Sigmoid colon (tissue), 7 donors: ENCODE data around the gene SMIM10L2A. TPM values are rescaled to one million over a fixed set of nuclear protein-coding genes. Genes with fewer than 3 reads are reported as not detected.

Source experiments
- DNase-seq: peaks from one replicate; pipeline ENCODE4 v3.0.0-alpha.2; 2019
- H3K27ac ChIP-seq, 4 donors: fragments of 200-600 bp; sonication (generic); one replicate each; pipeline ENCODE4 v1.5.1; 2016 to 2019; ENCODE audit warnings: mild to moderate bottlenecking in 1 of 4
- H3K27me3 ChIP-seq, 3 donors: fragments of 200-600 bp; sonication (generic); one replicate each; pipeline ENCODE4 v1.5.1; 2019; ENCODE audit warnings: mild to moderate bottlenecking in 1 of 3
- H3K36me3 ChIP-seq, 4 donors: fragments of 200-600 bp; sonication (generic); one replicate each; pipeline ENCODE4 v1.5.1; 2016 to 2019
- H3K4me1 ChIP-seq, 4 donors: fragments of 200-600 bp; sonication (generic); one replicate each; pipeline ENCODE4 v1.5.1; 2017 to 2019
- H3K4me3 ChIP-seq, 4 donors: fragments of 200-600 bp; sonication (generic); one replicate each; pipeline ENCODE4 v1.5.1; 2017 to 2019; ENCODE audit warnings: mild to moderate bottlenecking in 2 of 4, moderate library complexity in 1 of 4
- H3K9me3 ChIP-seq, 4 donors: fragments of 200-600 bp in 3 of 4; sonication (generic) in 3 of 4; one replicate each; pipeline versions ENCODE4 v1.5.1 to v1.6.1; 2013 to 2019
- CTCF ChIP-seq, 4 experiments: fragments of 450-650 bp in 3 of 4; fragments of 200-600 bp in 1 of 4; IDR thresholded peaks; one replicate each; pipeline ENCODE4 v1.5.1; 2016 to 2019; ENCODE audit warnings: antibody characterized with exemption in 4 of 4, mild to moderate bottlenecking in 3 of 4, moderate library complexity in 2 of 4
- EP300 ChIP-seq, 4 donors: sonication (generic); formaldehyde crosslinking; IDR thresholded peaks; one replicate each; pipeline ENCODE4 v1.6.1; 2017; ENCODE audit warnings: antibody characterized with exemption in 4 of 4
- POLR2A ChIP-seq, 2 donors: fragments of 450-650 bp; IDR thresholded peaks; one replicate each; pipeline ENCODE4 v1.6.1; 2016; ENCODE audit warnings: antibody characterized with exemption in 2 of 2, mild to moderate bottlenecking in 2 of 2, moderate library complexity in 2 of 2
- POLR2AphosphoS5 ChIP-seq, 4 donors: sonication (generic); formaldehyde crosslinking; IDR thresholded peaks; one replicate each; pipeline ENCODE4 v1.6.1; 2017; ENCODE audit warnings: antibody characterized with exemption in 4 of 4
- WGBS, 2 donors: extraction: QIAGEN DNeasy Blood & Tissue Kit; methylation state at CpG; one replicate each; pipeline ENCODE4 v1.1.7; 2013; 5-methylcytosine and 5-hydroxymethylcytosine counted together
- intact Hi-C: fragments of 100-400 bp; cut with DNase I; formaldehyde crosslinking; loops from one replicate; pipeline ENCODE4 v1.15.1; 2023
- polyA plus RNA-seq, 3 donors: library from polyadenylated mRNA; stranded (reverse); fragments of 200-250 nt; gene quantifications; one replicate each; pipeline ENCODE4 v1.2.3, GENCODE V29; 2013
- total RNA-seq, 4 donors: library from RNA; depleted of rRNA; stranded (reverse); fragments of >200 nt; gene quantifications; one replicate each; pipeline ENCODE4 v1.1.0, GENCODE V29; 2016
- donor health status: healthy with polysubstance abuse.
- donor health status: Bipolar disorder and iron deficiency.
- donor health status: healthy.

The SMIM10L2A gene
- total and polyA plus RNA-seq, 7 donors = under 0.01 to 1.9 (median 1.0) TPM; not detected in 1

GRCh38 chrX:135432881-135433521, 11.3 kb downstream of the SMIM10L2A start:
- WGBS, 2 donors = 89 to 90% methylated on average over 22 of the region's 22 CpGs
- Histone ChIP-seq H3K36me3 (no peaks in the 10 kb centered on the region), H3K4me1 (no peaks in the 10 kb centered on the region), H3K27me3 (no peaks in the 10 kb centered on the region), H3K27ac (no peak overlapping the region), H3K9me3 (no peaks in the 10 kb centered on the region), H3K4me3 (no peak overlapping the region)
- TF ChIP-seq POLR2A (IDR thresholded peaks at IDR 0.05) = no peak
- TF ChIP-seq POLR2AphosphoS5 (IDR thresholded peaks at IDR 0.05) = no peak
- no peak for TF ChIP-seq EP300 (IDR thresholded peaks at IDR 0.05)
- intact Hi-C loops = no loop called here
- DNase-seq = no peak

- no peaks in the 10 kb centered on the region for H3K9me3 ChIP-seq
- intact Hi-C loops = no loop called here
- H3K27me3 ChIP-seq = no peaks in the 10 kb centered on the region
- H3K27ac ChIP-seq = no peak overlapping the region
- WGBS, 2 donors = 95% methylated on average over 37 of the region's 37 CpGs
- H3K4me3 ChIP-seq = no peak overlapping the region
- no peak for DNase-seq
- TF ChIP-seq POLR2AphosphoS5 (IDR thresholded peaks at IDR 0.05) = no peak
- no peak for TF ChIP-seq CTCF (IDR thresholded peaks at IDR 0.05)
- TF ChIP-seq EP300 (IDR thresholded peaks at IDR 0.05) = no peak
- no peak for TF ChIP-seq POLR2A (IDR thresholded peaks at IDR 0.05)
- H3K36me3 ChIP-seq = no peaks in the 10 kb centered on the region
- no peaks in the 10 kb centered on the region for H3K4me1 ChIP-seq
Observed at GRCh38 chrX:135433531-135434257, 11.9 kb downstream of the SMIM10L2A start.

- WGBS, 2 donors = 93 to 95% methylated on average over 49 of the region's 49 CpGs
- Histone ChIP-seq H3K27me3 (no peaks in the 10 kb centered on the region), H3K9me3 (no peaks in the 10 kb centered on the region), H3K36me3 (no peaks in the 10 kb centered on the region), H3K4me1 (no peaks in the 10 kb centered on the region), H3K4me3 (no peak overlapping the region), H3K27ac (no peak overlapping the region)
- TF ChIP-seq CTCF (IDR thresholded peaks at IDR 0.05) = no peak
- TF ChIP-seq POLR2AphosphoS5 (IDR thresholded peaks at IDR 0.05) = no peak
- no peak for TF ChIP-seq EP300 (IDR thresholded peaks at IDR 0.05)
- no peak for TF ChIP-seq POLR2A (IDR thresholded peaks at IDR 0.05)
- intact Hi-C loops = no loop called here
- no peak for DNase-seq
Observed at GRCh38 chrX:135434258-135435138, 12.8 kb downstream of the SMIM10L2A start.

- WGBS, 2 donors = 94 to 95% methylated on average over 31 of the region's 31 CpGs
- no peaks in the 10 kb centered on the region for H3K36me3 ChIP-seq
- no peak for DNase-seq
- H3K4me3 ChIP-seq = no peak overlapping the region
- no peaks in the 10 kb centered on the region for H3K9me3 ChIP-seq
- H3K4me1 ChIP-seq = no peaks in the 10 kb centered on the region
- H3K27ac ChIP-seq = no peak overlapping the region
- TF ChIP-seq CTCF (IDR thresholded peaks at IDR 0.05) (no peak), POLR2AphosphoS5 (IDR thresholded peaks at IDR 0.05) (no peak), EP300 (IDR thresholded peaks at IDR 0.05) (no peak), POLR2A (IDR thresholded peaks at IDR 0.05) (no peak)
- intact Hi-C loops = no loop called here
- H3K27me3 ChIP-seq = no peaks in the 10 kb centered on the region
Observed at GRCh38 chrX:135435139-135435922, 13.6 kb downstream of the SMIM10L2A start.
